Fibroblast of mammary gland (primary cell): Measurements from ENCODE around the gene IQCK.
A peak's percentile ranks its signal among the peaks of the same experiment; 100 is the strongest.

ENCODE experiments used
- DNase-seq: peaks from one replicate; pipeline ENCODE4 v3.0.0-alpha.2; 2010; ENCODE audit warnings: low read depth
- H3K4me3 ChIP-seq: 2 replicates; pipeline ENCODE4 v1.5.1; 2011; ENCODE audit warnings: low read depth, mild to moderate bottlenecking, low read length, moderate library complexity; ENCODE audit not compliant: control insufficient read depth
- CTCF ChIP-seq: conservative IDR thresholded peaks from 2 replicates; pipeline ENCODE4 v1.5.1; 2011; ENCODE audit warnings: low read depth, low read length, inconsistent platforms; ENCODE audit not compliant: control insufficient read depth, insufficient read depth

The IQCK gene

GRCh38 chr16:19853742-19854542, 135.9 kb downstream of the IQCK start:
- no peak for DNase-seq
- no peak overlapping the region for H3K4me3 ChIP-seq
- no peak for TF ChIP-seq CTCF

- DNase-seq = no peak
- TF ChIP-seq CTCF = no peak
- no peak overlapping the region for H3K4me3 ChIP-seq
Observed at GRCh38 chr16:19854543-19854876, 136.4 kb downstream of the IQCK start.

- H3K4me3 ChIP-seq = no peak overlapping the region
- no peak for DNase-seq
- no peak for TF ChIP-seq CTCF
Observed at GRCh38 chr16:19856120-19856519, 138.0 kb downstream of the IQCK start.

- TF ChIP-seq CTCF = no peak
- H3K4me3 ChIP-seq = no peak overlapping the region
- no peak for DNase-seq
Observed at GRCh38 chr16:19857593-19858339, 139.7 kb downstream of the IQCK start.

GRCh38 chr16:19858340-19859018, 140.4 kb downstream of the IQCK start:
- no peak for TF ChIP-seq CTCF
- H3K4me3 ChIP-seq = no peak overlapping the region
- peak; percentile 36 for DNase-seq

- H3K4me3 ChIP-seq = no peak overlapping the region
- no peak for DNase-seq
- TF ChIP-seq CTCF = no peak
Observed at GRCh38 chr16:19859166-19859565, 141.1 kb downstream of the IQCK start.
